Endothelial cell of umbilical vein (primary cell): ENCODE data around the gene MCTP1. TPM values are rescaled to one million over a fixed set of nuclear protein-coding genes. Genes with fewer than 3 reads are reported as not detected.

ENCODE experiments used
- BruUV-seq: library from RNA; stranded (reverse); fragments of 400-500 nt; replicated peaks from 2 replicates; lab custom pipeline; 2021; lab: Mats Ljungman, UMichigan
- CTCF ChIA-PET: fragments of 300-600, 350-600 bp; sonication (Branson Sonifier 250); formaldehyde crosslinking; loops from one replicate; lab custom pipeline; 2021; ENCODE audit warnings: antibody characterized with exemption, inconsistent platforms; lab: Charles Lee
- POLR2A ChIA-PET: fragments of 300-600, 350-600 bp; sonication (Branson Sonifier 250); formaldehyde crosslinking; loops from one replicate; lab custom pipeline; 2021; ENCODE audit warnings: antibody characterized with exemption, inconsistent platforms; lab: Charles Lee
- DNase-seq: peaks from one replicate; pipeline ENCODE4 v3.0.0-alpha.2; 2011; ENCODE audit warnings: low read depth, low spot score
- FAIRE-seq: peaks from 2 replicates; lab custom pipeline; 2011; peaks lifted over from hg19 to GRCh38; lab: Jason Lieb, UNC
- H2AFZ ChIP-seq: 2 replicates; pipeline ENCODE4 v1.6.0; 2012; ENCODE audit warnings: low read depth, low read length, control low read depth, inconsistent platforms
- H3K27ac ChIP-seq: 2 replicates; pipeline ENCODE4 v1.5.1; 2011; ENCODE audit warnings: low read depth, mild to moderate bottlenecking, control low read depth, low read length, moderate library complexity; ENCODE audit not compliant: insufficient read depth
- H3K27me3 ChIP-seq, 2 experiments: 2 replicates each; pipeline versions ENCODE4 v1.6.0 to v1.6.1; 2011; ENCODE audit warnings: low read length in 2 of 2, mixed read lengths in 1 of 2; ENCODE audit not compliant: control insufficient read depth in 2 of 2, insufficient read depth in 2 of 2
- H3K36me3 ChIP-seq, 2 experiments: 2 replicates in 1 of 2; 3 replicates in 1 of 2; pipeline ENCODE4 v1.5.1; 2011; ENCODE audit warnings: low read length in 2 of 2, mild to moderate bottlenecking in 1 of 2, moderate library complexity in 1 of 2; ENCODE audit not compliant: control insufficient read depth in 2 of 2, insufficient read depth in 2 of 2; ENCODE audit errors: extremely low read depth in 1 of 2
- H3K4me1 ChIP-seq: 3 replicates; pipeline ENCODE4 v1.5.1; 2011; ENCODE audit warnings: mild to moderate bottlenecking, low read length; ENCODE audit not compliant: control insufficient read depth, insufficient read depth; ENCODE audit errors: extremely low read depth
- H3K4me2 ChIP-seq: 2 replicates; pipeline ENCODE4 v1.6.1; 2011; ENCODE audit warnings: low read length, control low read depth, mixed read lengths; ENCODE audit not compliant: insufficient read depth
- H3K4me3 ChIP-seq, 3 experiments: fragments of 200-600 bp in 1 of 3; sonication (generic), shearing (Covaris generic) in 1 of 3; replicated peaks in 1 of 3; 2 replicates each; pipeline ENCODE4 v1.5.1; 2011 to 2016; ENCODE audit warnings: control low read depth in 3 of 3, low read length in 3 of 3, mild to moderate bottlenecking in 2 of 3, inconsistent platforms in 1 of 3, low read depth in 1 of 3, moderate library complexity in 1 of 3; ENCODE audit not compliant: insufficient read depth in 1 of 3
- H3K79me2 ChIP-seq: 2 replicates; pipeline ENCODE4 v1.6.0; 2012; ENCODE audit warnings: low read length, inconsistent platforms; ENCODE audit not compliant: control insufficient read depth, insufficient read depth
- H3K9ac ChIP-seq: replicated peaks from 2 replicates; pipeline ENCODE3; 2011; ENCODE audit warnings: low read length, control low read depth; ENCODE audit not compliant: insufficient read depth; ENCODE audit errors: extremely low read depth
- H3K9me1 ChIP-seq: replicated peaks from 3 replicates; pipeline ENCODE4 v1.6.0; 2011; ENCODE audit warnings: mild to moderate bottlenecking, low read length; ENCODE audit not compliant: control insufficient read depth, insufficient read depth; ENCODE audit errors: extremely low read depth
- H3K9me3 ChIP-seq: replicated peaks from 2 replicates; pipeline ENCODE4 v1.5.1; 2012; ENCODE audit warnings: low read length, inconsistent platforms; ENCODE audit not compliant: control insufficient read depth, insufficient read depth
- H4K20me1 ChIP-seq: replicated peaks from 2 replicates; pipeline ENCODE3; 2011; ENCODE audit warnings: mild to moderate bottlenecking, low read length; ENCODE audit not compliant: control insufficient read depth, insufficient read depth; ENCODE audit errors: extremely low read depth
- CTCF ChIP-seq, 2 donors: IDR thresholded peaks; 1 replicate in 1 of 2; 2 replicates in 1 of 2; pipeline ENCODE4 v1.5.1; 2011; ENCODE audit warnings: low read length in 2 of 2, mild to moderate bottlenecking in 2 of 2, moderate library complexity in 2 of 2, control low read depth in 1 of 2, inconsistent platforms in 1 of 2, low read depth in 1 of 2; ENCODE audit not compliant: insufficient read depth in 1 of 2; ENCODE audit errors: extremely low read depth in 1 of 2
- FOS ChIP-seq: IDR thresholded peaks from 2 replicates; pipeline ENCODE4 v1.6.1; 2011; ENCODE audit warnings: mild to moderate bottlenecking, low read length, moderate library complexity, borderline replicate concordance; ENCODE audit not compliant: insufficient read depth
- GATA2 ChIP-seq: IDR thresholded peaks from 2 replicates; pipeline ENCODE4 v1.7.0; 2011; ENCODE audit warnings: low read depth, mild to moderate bottlenecking, moderate library complexity, mixed read lengths, low read length; ENCODE audit not compliant: insufficient read length, insufficient read depth
- MAX ChIP-seq: IDR thresholded peaks from 2 replicates; pipeline ENCODE4 v1.6.1; 2011; ENCODE audit not compliant: insufficient read depth, insufficient read length
- MYC ChIP-seq: IDR thresholded peaks from one replicate; pipeline ENCODE4 v1.6.1; 2011; ENCODE audit warnings: mild to moderate bottlenecking, low read depth, low read length
- POLR2A ChIP-seq: IDR thresholded peaks from 2 replicates; pipeline ENCODE4 v1.6.1; 2012; ENCODE audit warnings: low read depth, mild to moderate bottlenecking, control low read depth, low read length
- POLR2AphosphoS5 ChIP-seq: IDR thresholded peaks from 2 replicates; pipeline ENCODE4 v1.6.1; 2012; ENCODE audit warnings: low read depth, mild to moderate bottlenecking, control low read depth, low read length, moderate library complexity; ENCODE audit not compliant: insufficient read depth
- dilution Hi-C: fragments of 300-500 bp; cut with MboI; formaldehyde crosslinking; loops from one replicate; pipeline ENCODE4 v1.15.0; 2019; ENCODE audit warnings: low sequenced_read_pairs; ENCODE audit not compliant: extremely low pct_ligation_motif_present
- intact Hi-C: fragments of 100-400 bp; cut with micrococcal nuclease; formaldehyde crosslinking; loops from one replicate; pipeline ENCODE4 v1.10.0; 2022
- polyA plus RNA-seq, 4 experiments: library from polyadenylated mRNA; depleted of rRNA in 3 of 4; stranded (reverse) in 3 of 4; unstranded in 1 of 4; fragments of >200 nt; gene quantifications; 2 replicates each; pipeline versions ENCODE4 v1.2.1 to v1.2.3, GENCODE V29; 2011 to 2012; ENCODE audit warnings: missing spikeins in 1 of 4
- total RNA-seq: library from RNA; stranded (reverse); gene quantifications from 2 replicates; pipeline ENCODE4 v1.2.3, GENCODE V29; 2021

The MCTP1 gene
- total and polyA plus RNA-seq, 2 donors (not counting 3 experiments of a cell fraction or from before 2014, with no cell fraction given): 79.3 to 203 TPM

GRCh38 chr5:94908889-94909480, 375.9 kb downstream of the MCTP1 start:
- peaks cover 9 to 15% of the 10 kb centered on the region in 2 experiments for H3K36me3 ChIP-seq
- H2AFZ ChIP-seq: no peak overlapping the region
- H3K4me1 ChIP-seq: no peaks in the 10 kb centered on the region
- no peak overlapping the region for H3K4me3 ChIP-seq
- no peaks in the 10 kb centered on the region for H4K20me1 ChIP-seq
- intact Hi-C loops (no loop called here), dilution Hi-C loops (no loop called here)
- no peak overlapping the region for H3K4me2 ChIP-seq
- H3K27me3 ChIP-seq: no peaks in the 10 kb centered on the region
- no TSS peak for BruUV-seq
- no peak overlapping the region for H3K9ac ChIP-seq
- DNase-seq: peak; percentile 46
- no peaks in the 10 kb centered on the region for H3K9me1 ChIP-seq
- no peak for TF ChIP-seq FOS
- peak; percentile 46 to 51 for TF ChIP-seq CTCF (IDR thresholded peaks at IDR 0.05; ENCODE audit: extremely low read depth in 1 of 2, insufficient read depth in 1 of 2, low read depth in 1 of 2, low read length in 2 of 2)
- no peak for TF ChIP-seq GATA2
- no peak overlapping the region for H3K27ac ChIP-seq
- CTCF ChIA-PET: interaction anchor here (0.7 to 1.2 kb wide), 2 partner anchors 10 to 15 kb away, joined by 3 to 5 read pairs; no protein-coding TSS in a partner anchor
- H3K79me2 ChIP-seq: no peaks in the 10 kb centered on the region
- POLR2A ChIA-PET: no interaction called here
- peak; percentile 60 for FAIRE-seq
- no peaks in the 10 kb centered on the region for H3K9me3 ChIP-seq

GRCh38 chr5:94906750-94907149, 378.1 kb downstream of the MCTP1 start:
- DNase-seq (no peak), FAIRE-seq (no peak)
- H3K4me2 ChIP-seq: no peak overlapping the region
- no peak overlapping the region for H3K4me3 ChIP-seq
- TF ChIP-seq FOS: no peak
- TF ChIP-seq MAX: no peak
- no peak for TF ChIP-seq MYC
- no peak for TF ChIP-seq POLR2A
- TF ChIP-seq POLR2AphosphoS5: no peak
- no peak for TF ChIP-seq GATA2
- H2AFZ ChIP-seq: no peak overlapping the region
- no peaks in the 10 kb centered on the region for H3K9me3 ChIP-seq
- no peaks in the 10 kb centered on the region for H4K20me1 ChIP-seq
- no peaks in the 10 kb centered on the region for H3K27me3 ChIP-seq
- peaks cover 10 to 15% of the 10 kb centered on the region in 2 experiments for H3K36me3 ChIP-seq
- no TSS peak for BruUV-seq
- H3K79me2 ChIP-seq: no peaks in the 10 kb centered on the region
- no peaks in the 10 kb centered on the region for H3K4me1 ChIP-seq
- intact Hi-C loops (no loop called here), dilution Hi-C loops (no loop called here)
- CTCF ChIA-PET: no interaction called here
- no peak overlapping the region for H3K27ac ChIP-seq
- H3K9ac ChIP-seq: no peak overlapping the region
- POLR2A ChIA-PET: no interaction called here
- H3K9me1 ChIP-seq: no peaks in the 10 kb centered on the region
